ENCODE data around the gene GAB2.
A peak's percentile ranks its signal among the peaks of the same experiment; 100 is the strongest.
"Not testable (repeated sequence)": the region's sequence is repeated elsewhere in the genome, so short reads cannot be mapped to it uniquely, and the experiment has no call there.

GAB2 gene, protein sequence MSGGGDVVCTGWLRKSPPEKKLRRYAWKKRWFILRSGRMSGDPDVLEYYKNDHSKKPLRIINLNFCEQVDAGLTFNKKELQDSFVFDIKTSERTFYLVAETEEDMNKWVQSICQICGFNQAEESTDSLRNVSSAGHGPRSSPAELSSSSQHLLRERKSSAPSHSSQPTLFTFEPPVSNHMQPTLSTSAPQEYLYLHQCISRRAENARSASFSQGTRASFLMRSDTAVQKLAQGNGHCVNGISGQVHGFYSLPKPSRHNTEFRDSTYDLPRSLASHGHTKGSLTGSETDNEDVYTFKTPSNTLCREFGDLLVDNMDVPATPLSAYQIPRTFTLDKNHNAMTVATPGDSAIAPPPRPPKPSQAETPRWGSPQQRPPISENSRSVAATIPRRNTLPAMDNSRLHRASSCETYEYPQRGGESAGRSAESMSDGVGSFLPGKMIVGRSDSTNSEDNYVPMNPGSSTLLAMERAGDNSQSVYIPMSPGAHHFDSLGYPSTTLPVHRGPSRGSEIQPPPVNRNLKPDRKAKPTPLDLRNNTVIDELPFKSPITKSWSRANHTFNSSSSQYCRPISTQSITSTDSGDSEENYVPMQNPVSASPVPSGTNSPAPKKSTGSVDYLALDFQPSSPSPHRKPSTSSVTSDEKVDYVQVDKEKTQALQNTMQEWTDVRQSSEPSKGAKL

DNA sequence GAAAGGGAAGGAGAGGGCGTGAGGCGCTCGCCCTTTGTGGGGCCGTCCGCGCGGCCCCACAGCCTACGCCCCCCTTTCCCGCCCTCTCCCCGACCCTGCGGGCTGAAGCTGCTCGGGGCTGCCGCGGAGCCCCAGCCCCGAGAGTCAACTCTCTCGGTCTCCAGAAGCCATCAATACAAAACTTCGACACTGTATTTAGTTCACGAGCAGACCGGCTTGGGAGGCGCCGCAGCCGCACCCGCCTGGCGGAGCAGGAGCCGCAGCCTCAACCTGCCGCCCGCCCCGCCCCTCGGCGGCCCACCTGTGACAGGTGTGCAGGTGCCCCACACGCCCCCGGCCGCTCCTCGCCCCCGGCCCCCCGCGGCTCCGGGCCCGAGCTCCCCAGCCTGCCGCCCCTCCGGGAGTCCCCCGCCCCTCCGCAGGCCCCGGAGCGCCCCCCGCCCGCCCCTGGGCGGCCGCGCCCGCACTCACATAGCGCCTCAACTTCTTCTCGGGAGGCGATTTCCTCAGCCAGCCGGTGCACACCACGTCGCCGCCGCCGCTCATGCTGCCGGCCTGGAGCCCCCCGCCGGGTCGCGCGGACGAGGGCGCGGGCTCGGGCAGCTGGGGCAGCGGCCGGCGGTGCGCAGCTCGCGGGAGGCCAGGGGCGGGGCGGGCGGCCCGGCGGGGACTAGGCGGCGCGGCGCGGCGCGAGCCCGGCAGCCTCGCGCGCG, at the start of gene GAB2:
Gene GAB2 (minus strand): TSS at position 646 of the 713 bp plus-strand sequence. CDS start 100 bp downstream, at position 546.
- TF ChIP-seq, protein P1, sequence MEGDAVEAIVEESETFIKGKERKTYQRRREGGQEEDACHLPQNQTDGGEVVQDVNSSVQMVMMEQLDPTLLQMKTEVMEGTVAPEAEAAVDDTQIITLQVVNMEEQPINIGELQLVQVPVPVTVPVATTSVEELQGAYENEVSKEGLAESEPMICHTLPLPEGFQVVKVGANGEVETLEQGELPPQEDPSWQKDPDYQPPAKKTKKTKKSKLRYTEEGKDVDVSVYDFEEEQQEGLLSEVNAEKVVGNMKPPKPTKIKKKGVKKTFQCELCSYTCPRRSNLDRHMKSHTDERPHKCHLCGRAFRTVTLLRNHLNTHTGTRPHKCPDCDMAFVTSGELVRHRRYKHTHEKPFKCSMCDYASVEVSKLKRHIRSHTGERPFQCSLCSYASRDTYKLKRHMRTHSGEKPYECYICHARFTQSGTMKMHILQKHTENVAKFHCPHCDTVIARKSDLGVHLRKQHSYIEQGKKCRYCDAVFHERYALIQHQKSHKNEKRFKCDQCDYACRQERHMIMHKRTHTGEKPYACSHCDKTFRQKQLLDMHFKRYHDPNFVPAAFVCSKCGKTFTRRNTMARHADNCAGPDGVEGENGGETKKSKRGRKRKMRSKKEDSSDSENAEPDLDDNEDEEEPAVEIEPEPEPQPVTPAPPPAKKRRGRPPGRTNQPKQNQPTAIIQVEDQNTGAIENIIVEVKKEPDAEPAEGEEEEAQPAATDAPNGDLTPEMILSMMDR (IDR thresholded peaks at IDR 0.05): no peak
- H3K4me1 Mint-ChIP-seq: peaks cover 42% of the 10 kb centered on the region
- H3K27ac Mint-ChIP-seq: peak within 1 kb of the TSS; percentile 55
- no peak for DNase-seq
- H3K9me3 Mint-ChIP-seq: no peaks in the 10 kb centered on the region
- H3K36me3 Mint-ChIP-seq (ENCODE audit: low read depth): no peaks in the 10 kb centered on the region
- peaks cover 28% of the 10 kb centered on the region for H3K27me3 Mint-ChIP-seq (ENCODE audit: low read depth, poor library complexity)
- peak within 1 kb of the TSS; percentile 93 for H3K4me3 Mint-ChIP-seq

DNA sequence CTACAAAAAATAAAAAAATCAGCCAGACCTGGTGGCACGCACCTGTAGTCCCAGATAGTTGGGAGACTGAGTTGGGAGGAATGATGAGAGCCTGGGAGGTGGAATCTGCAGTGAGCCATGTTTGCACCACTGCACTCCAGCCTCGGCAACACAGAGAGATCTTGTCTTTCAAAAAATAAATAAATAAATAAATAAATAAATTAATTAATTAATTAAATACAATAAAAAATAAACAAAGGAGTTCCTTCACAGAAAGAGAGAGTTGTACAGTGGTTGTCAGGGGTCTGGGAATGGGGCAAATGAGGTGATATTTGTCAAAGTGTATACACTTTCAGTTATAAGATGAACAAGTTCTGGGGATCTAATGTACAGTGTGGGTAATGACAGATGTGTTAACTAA, 49.8 kb upstream of the GAB2 start:
- no peak overlapping the region for H3K4me3 Mint-ChIP-seq
- H3K4me1 Mint-ChIP-seq: peaks cover 5% of the 10 kb centered on the region
- peaks cover 4% of the 10 kb centered on the region for H3K27me3 Mint-ChIP-seq (ENCODE audit: low read depth, poor library complexity)
- DNase-seq: no peak
- H3K36me3 Mint-ChIP-seq (ENCODE audit: low read depth): peaks cover 49% of the 10 kb centered on the region
- no peaks in the 10 kb centered on the region for H3K9me3 Mint-ChIP-seq
- H3K27ac Mint-ChIP-seq: no peak overlapping the region
- TF ChIP-seq, protein P1 (IDR thresholded peaks at IDR 0.05): no peak

DNA sequence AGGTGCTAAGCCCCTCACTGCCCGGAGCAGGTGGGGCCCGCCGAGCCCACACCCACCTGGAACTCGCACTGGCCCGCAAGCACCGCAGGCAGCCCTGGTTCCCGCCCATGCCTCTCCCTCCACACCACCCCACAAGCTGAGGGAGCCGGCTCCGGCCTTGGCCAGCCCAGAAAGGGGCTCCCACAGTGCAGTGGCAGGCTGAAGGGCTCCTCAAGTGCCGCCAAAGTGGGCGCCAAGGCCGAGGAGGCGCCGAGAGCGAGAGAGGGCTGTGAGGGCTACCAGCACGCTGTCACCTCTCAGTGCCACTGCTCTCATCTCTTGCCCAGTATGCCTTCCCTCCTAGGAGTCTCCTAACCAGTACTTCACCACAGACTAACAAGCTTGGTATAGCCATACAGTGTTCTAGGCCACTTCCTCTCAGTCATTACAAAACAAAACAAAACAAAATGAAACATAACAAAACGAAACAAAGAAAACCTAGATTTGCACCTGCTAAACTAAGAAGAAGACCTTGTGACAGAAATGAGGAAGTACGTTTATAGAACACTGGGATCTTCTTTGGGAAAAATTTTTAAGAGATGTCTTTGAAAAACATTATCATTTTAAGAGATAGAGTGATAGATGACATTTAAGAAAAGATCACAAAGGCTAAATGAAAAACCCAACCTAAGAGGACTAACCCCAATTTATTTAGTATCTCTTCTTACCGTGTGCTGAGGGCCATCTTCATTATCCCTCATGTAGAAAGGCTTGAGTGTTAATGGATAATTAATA, 47.7 kb upstream of the GAB2 start:
- H3K9me3 Mint-ChIP-seq: no peaks in the 10 kb centered on the region
- no peak overlapping the region for H3K27ac Mint-ChIP-seq
- no peak for DNase-seq

DNA sequence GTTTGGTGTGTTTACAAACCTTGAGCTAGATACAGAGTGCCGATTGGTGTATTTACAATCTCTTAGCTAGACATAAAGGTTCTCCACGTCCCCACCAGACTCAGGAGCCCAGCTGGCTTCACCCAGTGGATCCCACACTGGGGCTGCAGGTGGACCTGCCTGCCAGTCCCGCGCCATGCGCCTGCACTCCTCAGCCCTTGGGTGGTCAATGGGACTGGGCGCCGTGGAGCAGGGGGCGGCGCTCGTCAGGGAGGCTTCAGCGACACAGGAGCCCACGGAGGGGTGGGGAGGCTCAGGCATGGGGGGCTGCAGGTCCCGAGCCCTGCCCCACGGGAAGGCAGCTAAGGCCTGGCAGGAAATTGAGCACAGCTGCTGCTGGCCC, 47.2 kb upstream of the GAB2 start:
- H3K4me1 Mint-ChIP-seq; DNase-seq; H3K27ac Mint-ChIP-seq; H3K4me3 Mint-ChIP-seq; H3K9me3 Mint-ChIP-seq; H3K27me3 Mint-ChIP-seq (ENCODE audit: low read depth, poor library complexity): not testable (repeated sequence)
- peaks cover 63% of the 10 kb centered on the region for H3K36me3 Mint-ChIP-seq (ENCODE audit: low read depth)

More for the DNA sequence above, 47.7 kb upstream of the GAB2 start:
- H3K4me3 Mint-ChIP-seq: no peak overlapping the region
- TF ChIP-seq, protein P1 (IDR thresholded peaks at IDR 0.05): no peak
- peaks cover 57% of the 10 kb centered on the region for H3K36me3 Mint-ChIP-seq (ENCODE audit: low read depth)
- peaks cover 5% of the 10 kb centered on the region for H3K4me1 Mint-ChIP-seq
- peaks cover 4% of the 10 kb centered on the region for H3K27me3 Mint-ChIP-seq (ENCODE audit: low read depth, poor library complexity)

DNA sequence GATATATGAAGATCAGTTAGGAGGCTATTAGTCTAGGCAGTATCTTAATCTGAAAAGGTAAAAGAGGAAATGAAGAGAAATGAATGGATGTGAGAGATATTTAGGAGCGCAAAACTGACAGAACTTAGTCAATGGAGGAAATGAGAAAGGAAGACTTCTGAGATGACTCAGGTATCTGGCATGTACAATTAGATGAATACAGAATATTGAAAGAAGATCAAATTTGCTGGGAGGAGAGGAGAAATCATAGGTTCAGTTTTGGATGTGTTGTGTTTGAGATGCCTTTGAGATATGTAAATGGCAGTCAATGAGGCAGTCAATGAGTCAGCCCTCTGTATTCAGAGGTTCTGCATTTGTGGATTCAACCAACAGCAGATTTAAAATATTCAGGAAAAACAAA, 42.9 kb upstream of the GAB2 start:
- TF ChIP-seq, protein P1 (IDR thresholded peaks at IDR 0.05): no peak
- Mint-ChIP-seq H3K4me1 (peaks cover 5% of the 10 kb centered on the region), H3K4me3 (no peak overlapping the region), H3K9me3 (no peaks in the 10 kb centered on the region), H3K27ac (no peak overlapping the region), H3K27me3 (ENCODE audit: low read depth, poor library complexity) (no peaks in the 10 kb centered on the region), H3K36me3 (ENCODE audit: low read depth) (peaks cover 78% of the 10 kb centered on the region)
- no peak for DNase-seq

Measured in nephron progenitor cell (in vitro differentiated cells).